SK-N-SH treated with all-trans-retinoic acid at 6 μM for 48 hours (cell line): ENCODE measurements around the gene KRT75.

Experiments
- ATAC-seq: fragments of 200-7000 bp; cut with Tn5 transposase; 3 replicates; pipeline ENCODE4 v1.9.1; 2020; ENCODE audit warnings: mild to moderate bottlenecking, moderate library complexity
- ARNTL ChIP-seq: fragments of 450-650 bp; formaldehyde crosslinking; IDR thresholded peaks from 2 replicates; pipeline ENCODE4 v1.5.0; 2020; ENCODE audit warnings: low read depth, mild to moderate bottlenecking, moderate library complexity, borderline replicate concordance
- BACH2 ChIP-seq: fragments of 250-450 bp; sonication (Bioruptor Pico); IDR thresholded peaks from 2 replicates; pipeline ENCODE4 v1.9.0; 2021; ENCODE audit warnings: mild to moderate bottlenecking, borderline replicate concordance
- CREB5 ChIP-seq: fragments of 250-450 bp; sonication (Bioruptor Pico); IDR thresholded peaks from 2 replicates; pipeline ENCODE4 v1.5.1; 2020; ENCODE audit warnings: low read depth, mild to moderate bottlenecking, moderate library complexity
- ESRRG ChIP-seq: fragments of 250-450 bp; sonication (Bioruptor Pico); IDR thresholded peaks from 2 replicates; pipeline ENCODE4 v1.6.1; 2021; ENCODE audit warnings: mild to moderate bottlenecking
- GLIS3 ChIP-seq: fragments of 250-450 bp; sonication (Bioruptor Pico); IDR thresholded peaks from 2 replicates; pipeline ENCODE4 v1.5.0; 2020; ENCODE audit warnings: mild to moderate bottlenecking, moderate library complexity
- ISL1 ChIP-seq: fragments of 250-450 bp; sonication (Bioruptor Pico); IDR thresholded peaks from 2 replicates; pipeline ENCODE4 v2.1.2; 2022; ENCODE audit warnings: mild to moderate bottlenecking, moderate library complexity
- SNAI2 ChIP-seq: fragments of 250-450 bp; sonication (Bioruptor Pico); IDR thresholded peaks from 2 replicates; pipeline ENCODE4 v1.5.0; 2020; ENCODE audit warnings: mild to moderate bottlenecking, moderate library complexity
- TCF4 ChIP-seq: fragments of 250-450 bp; sonication (Bioruptor Pico); IDR thresholded peaks from 2 replicates; pipeline ENCODE4 v1.8.0; 2021; ENCODE audit warnings: mild to moderate bottlenecking, moderate library complexity, borderline replicate concordance
- TOX ChIP-seq: fragments of 250-450 bp; sonication (Bioruptor Pico); IDR thresholded peaks from 2 replicates; pipeline ENCODE4 v1.8.0; 2021; ENCODE audit warnings: mild to moderate bottlenecking, moderate library complexity, borderline replicate concordance
- TSHZ2 ChIP-seq: fragments of 250-450 bp; sonication (Bioruptor Pico); IDR thresholded peaks from 2 replicates; pipeline ENCODE4 v1.5.0; 2020; ENCODE audit warnings: mild to moderate bottlenecking, moderate library complexity
- ZC3H10 ChIP-seq: fragments of 250-450 bp; sonication (Bioruptor Pico); IDR thresholded peaks from 2 replicates; pipeline ENCODE4 v1.5.1; 2021; ENCODE audit warnings: mild to moderate bottlenecking, moderate library complexity
- ZFP3 ChIP-seq: fragments of 250-450 bp; sonication (Bioruptor Pico); IDR thresholded peaks from 2 replicates; pipeline ENCODE4 v1.5.0; 2020; ENCODE audit warnings: mild to moderate bottlenecking, moderate library complexity
- ZFP30 ChIP-seq: fragments of 450-650 bp; formaldehyde crosslinking; IDR thresholded peaks from 2 replicates; pipeline ENCODE4 v1.5.0; 2022; ENCODE audit warnings: mild to moderate bottlenecking, moderate library complexity
- ZNF8 ChIP-seq: fragments of 450-650 bp; formaldehyde crosslinking; IDR thresholded peaks from 2 replicates; pipeline ENCODE4 v1.5.0; 2020; ENCODE audit warnings: mild to moderate bottlenecking, moderate library complexity
- TF ChIP-seq, protein P1 (sequence below): fragments of 250-450 bp; sonication (Bioruptor Pico); IDR thresholded peaks from 2 replicates; pipeline ENCODE4 v1.5.1; 2021; ENCODE audit warnings: mild to moderate bottlenecking, moderate library complexity
- TF ChIP-seq, protein P2 (sequence below): fragments of 250-450 bp; sonication (Bioruptor Pico); IDR thresholded peaks from 2 replicates; pipeline ENCODE4 v1.8.0; 2021; ENCODE audit warnings: low read depth, mild to moderate bottlenecking, moderate library complexity, borderline replicate concordance
- TF ChIP-seq, protein P3 (sequence below): fragments of 250-450 bp; sonication (Bioruptor Pico); IDR thresholded peaks from 2 replicates; pipeline ENCODE4 v1.8.0; 2020; ENCODE audit warnings: mild to moderate bottlenecking, moderate library complexity, borderline replicate concordance

Gene KRT75

GRCh38 chr12:52405922-52406385 lies 28.2 kb downstream of the KRT75 start, which contains the start of gene KRT82 (continued):
- TF ChIP-seq CREB5 (CRISPR knock-in tag): no peak
- no peak for TF ChIP-seq ZFP30
- no peak for TF ChIP-seq ESRRG (CRISPR knock-in tag)
- TF ChIP-seq ZFP3 (CRISPR knock-in tag): no peak
- TF ChIP-seq, protein P1, sequence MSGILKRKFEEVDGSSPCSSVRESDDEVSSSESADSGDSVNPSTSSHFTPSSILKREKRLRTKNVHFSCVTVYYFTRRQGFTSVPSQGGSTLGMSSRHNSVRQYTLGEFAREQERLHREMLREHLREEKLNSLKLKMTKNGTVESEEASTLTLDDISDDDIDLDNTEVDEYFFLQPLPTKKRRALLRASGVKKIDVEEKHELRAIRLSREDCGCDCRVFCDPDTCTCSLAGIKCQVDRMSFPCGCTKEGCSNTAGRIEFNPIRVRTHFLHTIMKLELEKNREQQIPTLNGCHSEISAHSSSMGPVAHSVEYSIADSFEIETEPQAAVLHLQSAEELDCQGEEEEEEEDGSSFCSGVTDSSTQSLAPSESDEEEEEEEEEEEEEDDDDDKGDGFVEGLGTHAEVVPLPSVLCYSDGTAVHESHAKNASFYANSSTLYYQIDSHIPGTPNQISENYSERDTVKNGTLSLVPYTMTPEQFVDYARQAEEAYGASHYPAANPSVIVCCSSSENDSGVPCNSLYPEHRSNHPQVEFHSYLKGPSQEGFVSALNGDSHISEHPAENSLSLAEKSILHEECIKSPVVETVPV: no peak
- no peak for TF ChIP-seq TOX

GRCh38 chr12:52404951-52405350 lies 29.2 kb downstream of the KRT75 start:
- TF ChIP-seq BACH2 (CRISPR knock-in tag) (no peak), ARNTL (CRISPR knock-in tag) (no peak), ESRRG (CRISPR knock-in tag) (no peak), SNAI2 (CRISPR knock-in tag) (no peak), TCF4 (CRISPR knock-in tag) (no peak), ZNF8 (no peak), ZFP30 (no peak), ISL1 (CRISPR knock-in tag) (no peak), CREB5 (CRISPR knock-in tag) (no peak)
- TF ChIP-seq, protein P2, sequence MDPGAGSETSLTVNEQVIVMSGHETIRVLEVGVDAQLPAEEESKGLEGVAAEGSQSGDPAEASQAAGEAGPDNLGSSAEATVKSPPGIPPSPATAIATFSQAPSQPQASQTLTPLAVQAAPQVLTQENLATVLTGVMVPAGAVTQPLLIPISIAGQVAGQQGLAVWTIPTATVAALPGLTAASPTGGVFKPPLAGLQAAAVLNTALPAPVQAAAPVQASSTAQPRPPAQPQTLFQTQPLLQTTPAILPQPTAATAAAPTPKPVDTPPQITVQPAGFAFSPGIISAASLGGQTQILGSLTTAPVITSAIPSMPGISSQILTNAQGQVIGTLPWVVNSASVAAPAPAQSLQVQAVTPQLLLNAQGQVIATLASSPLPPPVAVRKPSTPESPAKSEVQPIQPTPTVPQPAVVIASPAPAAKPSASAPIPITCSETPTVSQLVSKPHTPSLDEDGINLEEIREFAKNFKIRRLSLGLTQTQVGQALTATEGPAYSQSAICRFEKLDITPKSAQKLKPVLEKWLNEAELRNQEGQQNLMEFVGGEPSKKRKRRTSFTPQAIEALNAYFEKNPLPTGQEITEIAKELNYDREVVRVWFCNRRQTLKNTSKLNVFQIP (CRISPR knock-in tag): no peak
- TF ChIP-seq, protein P1: no peak
- TF ChIP-seq, protein P3, sequence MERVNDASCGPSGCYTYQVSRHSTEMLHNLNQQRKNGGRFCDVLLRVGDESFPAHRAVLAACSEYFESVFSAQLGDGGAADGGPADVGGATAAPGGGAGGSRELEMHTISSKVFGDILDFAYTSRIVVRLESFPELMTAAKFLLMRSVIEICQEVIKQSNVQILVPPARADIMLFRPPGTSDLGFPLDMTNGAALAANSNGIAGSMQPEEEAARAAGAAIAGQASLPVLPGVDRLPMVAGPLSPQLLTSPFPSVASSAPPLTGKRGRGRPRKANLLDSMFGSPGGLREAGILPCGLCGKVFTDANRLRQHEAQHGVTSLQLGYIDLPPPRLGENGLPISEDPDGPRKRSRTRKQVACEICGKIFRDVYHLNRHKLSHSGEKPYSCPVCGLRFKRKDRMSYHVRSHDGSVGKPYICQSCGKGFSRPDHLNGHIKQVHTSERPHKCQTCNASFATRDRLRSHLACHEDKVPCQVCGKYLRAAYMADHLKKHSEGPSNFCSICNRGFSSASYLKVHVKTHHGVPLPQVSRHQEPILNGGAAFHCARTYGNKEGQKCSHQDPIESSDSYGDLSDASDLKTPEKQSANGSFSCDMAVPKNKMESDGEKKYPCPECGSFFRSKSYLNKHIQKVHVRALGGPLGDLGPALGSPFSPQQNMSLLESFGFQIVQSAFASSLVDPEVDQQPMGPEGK (CRISPR knock-in tag): no peak

DNA sequence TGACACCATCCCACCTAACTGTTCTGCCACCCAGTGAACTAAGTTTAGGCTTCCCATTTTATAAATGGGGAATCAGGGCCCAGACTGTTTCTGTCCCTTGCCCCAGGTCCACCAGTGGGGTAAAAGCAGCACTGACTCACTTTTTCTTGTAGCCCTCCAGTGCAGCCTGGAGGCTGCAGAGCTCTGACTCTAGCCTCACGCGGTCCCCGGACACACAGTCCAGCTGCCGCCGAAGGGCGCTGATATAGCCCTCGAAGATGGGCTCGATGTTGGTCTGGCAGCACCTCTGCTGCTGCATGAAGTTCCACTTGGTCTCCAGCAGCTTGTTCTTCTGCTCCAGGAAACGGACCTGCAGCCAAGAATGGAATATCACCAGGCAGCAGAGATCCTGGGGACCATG lies 30.6 kb downstream of the KRT75 start:
- TF ChIP-seq CREB5 (CRISPR knock-in tag) (no peak), ZC3H10 (CRISPR knock-in tag) (no peak), GLIS3 (CRISPR knock-in tag) (no peak), SNAI2 (CRISPR knock-in tag) (no peak), TSHZ2 (CRISPR knock-in tag) (no peak), BACH2 (CRISPR knock-in tag) (no peak)
- TF ChIP-seq, all 23 proteins: peak for 0
- ATAC-seq: no peak

More at GRCh38 chr12:52404951-52405350, 29.2 kb downstream of the KRT75 start:
- no peak for ATAC-seq
